ENCODE data around the gene BIN2.

The BIN2 gene

DNA sequence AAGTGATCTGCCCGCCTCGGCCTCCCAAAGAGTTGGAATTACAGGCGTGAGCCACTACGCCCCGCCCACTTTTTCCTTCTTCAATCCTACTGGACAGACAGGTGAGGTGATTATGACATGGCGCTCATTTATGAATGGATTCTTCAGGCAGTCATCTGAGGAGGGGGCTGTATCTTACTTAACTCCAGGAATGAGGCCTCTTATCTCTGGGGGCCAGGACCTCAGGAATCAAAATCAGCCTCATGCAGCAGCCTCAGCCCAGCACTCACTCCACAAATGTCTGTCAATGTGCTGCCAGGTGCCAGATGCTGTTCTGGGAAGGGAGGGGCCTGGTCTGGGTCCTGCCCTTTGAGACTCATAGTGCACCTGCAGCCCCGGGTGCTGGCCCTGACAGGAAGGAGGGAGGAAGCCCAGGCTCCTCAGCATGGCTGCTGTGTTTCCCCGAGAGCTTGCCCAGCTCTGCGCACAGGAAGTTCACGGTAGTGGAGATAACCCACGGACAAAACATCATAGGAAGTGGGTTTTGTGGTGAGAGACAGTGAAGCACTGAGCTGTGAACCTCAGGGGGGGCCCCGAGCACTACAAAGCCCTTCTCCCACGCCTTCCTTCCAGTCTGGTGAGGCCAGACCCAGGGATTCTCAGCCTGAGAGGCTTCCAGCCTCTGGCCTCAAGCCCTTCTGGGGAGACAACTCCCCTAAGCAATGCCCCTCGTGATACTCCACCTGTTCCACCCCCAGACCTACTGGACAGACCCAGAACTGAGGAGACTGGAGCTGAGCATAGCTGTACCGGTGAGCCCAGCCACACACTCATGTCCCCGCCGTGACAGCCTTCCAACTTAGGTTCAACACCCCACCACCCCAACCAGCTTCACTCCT lies 44.9 kb upstream of the BIN2 start:
- Histone ChIP-seq H3K27ac (ENCODE audit: low read length) (peak overlapping the region; percentile 78), H2AFZ (ENCODE audit: low read length) (peak overlapping the region; percentile 37; the same call in 1 of the 2 replicates), H3K4me2 (ENCODE audit: low read depth, low read length) (peak overlapping the region; percentile 68)

DNA sequence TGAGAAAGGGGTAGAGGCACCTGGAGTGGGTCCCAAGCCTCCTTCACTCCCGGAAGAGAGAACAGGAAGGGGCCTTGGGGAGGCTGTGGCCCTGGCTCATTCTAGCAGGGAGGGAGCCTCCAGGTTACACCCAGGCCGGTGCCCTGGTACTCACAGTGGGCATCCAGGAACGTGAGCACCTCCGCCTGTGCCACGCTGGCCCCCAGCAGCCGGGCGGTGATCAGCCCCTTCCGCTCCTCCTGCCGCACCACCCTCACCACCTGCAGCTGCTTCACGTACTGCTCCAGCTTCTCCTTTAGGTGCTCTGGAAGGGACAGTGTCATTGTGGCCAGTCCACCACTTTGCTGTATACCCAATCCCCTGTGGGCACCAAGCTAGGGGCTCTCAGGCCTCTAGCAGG lies 41.3 kb upstream of the BIN2 start:
- H3K9me2 ChIP-seq (replicated peaks; ENCODE audit: insufficient read depth, low read length) = no peaks in the 10 kb centered on the region
- no peaks in the 10 kb centered on the region for H3K36me3 ChIP-seq (replicated peaks; ENCODE audit: insufficient read depth, low read length)
- H3K79me2 ChIP-seq (ENCODE audit: low read length) = no peaks in the 10 kb centered on the region
- H3K4me3 ChIP-seq (ENCODE audit: low read length) = no peak overlapping the region
- H2AFZ ChIP-seq (ENCODE audit: low read length) = no peak overlapping the region
- H3K4me2 ChIP-seq (ENCODE audit: low read depth, low read length) = no peak overlapping the region
- H3K27me3 ChIP-seq (replicated peaks; ENCODE audit: insufficient read depth, low read length) = no peaks in the 10 kb centered on the region
- DNase-seq = no peak
- H4K20me1 ChIP-seq (ENCODE audit: insufficient read depth, low read length) = no peaks in the 10 kb centered on the region
- H3K27ac ChIP-seq (ENCODE audit: low read length) = no peak overlapping the region
- TF ChIP-seq EZH2 (optimal IDR thresholded peaks at IDR 0.05; ENCODE audit: low read depth, low read length) (no peak), EZH2phosphoT487 (IDR thresholded peaks at IDR 0.05; ENCODE audit: low read length) (no peak)
- TF ChIP-seq, protein P1, sequence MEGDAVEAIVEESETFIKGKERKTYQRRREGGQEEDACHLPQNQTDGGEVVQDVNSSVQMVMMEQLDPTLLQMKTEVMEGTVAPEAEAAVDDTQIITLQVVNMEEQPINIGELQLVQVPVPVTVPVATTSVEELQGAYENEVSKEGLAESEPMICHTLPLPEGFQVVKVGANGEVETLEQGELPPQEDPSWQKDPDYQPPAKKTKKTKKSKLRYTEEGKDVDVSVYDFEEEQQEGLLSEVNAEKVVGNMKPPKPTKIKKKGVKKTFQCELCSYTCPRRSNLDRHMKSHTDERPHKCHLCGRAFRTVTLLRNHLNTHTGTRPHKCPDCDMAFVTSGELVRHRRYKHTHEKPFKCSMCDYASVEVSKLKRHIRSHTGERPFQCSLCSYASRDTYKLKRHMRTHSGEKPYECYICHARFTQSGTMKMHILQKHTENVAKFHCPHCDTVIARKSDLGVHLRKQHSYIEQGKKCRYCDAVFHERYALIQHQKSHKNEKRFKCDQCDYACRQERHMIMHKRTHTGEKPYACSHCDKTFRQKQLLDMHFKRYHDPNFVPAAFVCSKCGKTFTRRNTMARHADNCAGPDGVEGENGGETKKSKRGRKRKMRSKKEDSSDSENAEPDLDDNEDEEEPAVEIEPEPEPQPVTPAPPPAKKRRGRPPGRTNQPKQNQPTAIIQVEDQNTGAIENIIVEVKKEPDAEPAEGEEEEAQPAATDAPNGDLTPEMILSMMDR (IDR thresholded peaks at IDR 0.05; ENCODE audit: low read length) = no peak
- H3K9ac ChIP-seq (ENCODE audit: low read length) = no peak overlapping the region
- peaks cover 16% of the 10 kb centered on the region for H3K4me1 ChIP-seq (ENCODE audit: low read length)
- H3K9me3 ChIP-seq (replicated peaks; ENCODE audit: insufficient read depth, low read length) = no peaks in the 10 kb centered on the region
- H3F3A ChIP-seq (ENCODE audit: insufficient read depth, low read length) = peaks cover 12% of the 10 kb centered on the region

More for the DNA sequence above, 44.9 kb upstream of the BIN2 start:
- Histone ChIP-seq H3K9me3 (replicated peaks; ENCODE audit: insufficient read depth, low read length) (no peaks in the 10 kb centered on the region), H4K20me1 (ENCODE audit: insufficient read depth, low read length) (no peaks in the 10 kb centered on the region), H3K27me3 (replicated peaks; ENCODE audit: insufficient read depth, low read length) (no peaks in the 10 kb centered on the region), H3F3A (ENCODE audit: insufficient read depth, low read length) (peaks cover 12% of the 10 kb centered on the region), H3K9ac (ENCODE audit: low read length) (peak overlapping the region; percentile 23; the same call in 1 of the 2 replicates), H3K4me1 (ENCODE audit: low read length) (peaks cover 16% of the 10 kb centered on the region), H3K4me3 (ENCODE audit: low read length) (no peak overlapping the region), H3K79me2 (ENCODE audit: low read length) (no peaks in the 10 kb centered on the region), H3K9me2 (replicated peaks; ENCODE audit: insufficient read depth, low read length) (no peaks in the 10 kb centered on the region), H3K36me3 (replicated peaks; ENCODE audit: insufficient read depth, low read length) (no peaks in the 10 kb centered on the region)
- TF ChIP-seq EZH2phosphoT487 (IDR thresholded peaks at IDR 0.05; ENCODE audit: low read length) = no peak
- no peak for TF ChIP-seq EZH2 (optimal IDR thresholded peaks at IDR 0.05; ENCODE audit: low read depth, low read length)
- TF ChIP-seq, protein P1 (IDR thresholded peaks at IDR 0.05; ENCODE audit: low read length) = no peak
- peak; percentile 98 for DNase-seq

DNA sequence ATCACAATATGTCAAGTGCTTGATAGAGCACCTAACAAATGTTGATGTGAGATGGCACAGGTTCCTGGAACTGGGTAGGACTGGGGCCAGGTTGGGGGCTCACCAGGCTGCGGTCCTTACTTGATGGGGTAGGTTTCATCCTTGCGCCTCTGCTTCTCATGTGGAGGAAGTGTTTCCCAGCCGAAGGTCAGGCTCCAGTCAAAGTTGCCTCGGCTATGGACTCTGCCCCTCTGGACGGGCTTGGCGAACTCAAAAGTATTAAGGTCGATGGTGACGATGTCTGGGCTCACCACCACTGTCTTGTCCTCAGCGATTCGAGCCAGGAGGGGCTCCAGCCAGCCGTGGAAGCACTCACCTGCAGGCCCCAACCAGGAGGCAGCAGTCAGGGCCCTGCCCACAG lies 40.0 kb upstream of the BIN2 start:
- Histone ChIP-seq H3F3A (ENCODE audit: insufficient read depth, low read length) (peaks cover 4% of the 10 kb centered on the region), H3K9me2 (replicated peaks; ENCODE audit: insufficient read depth, low read length) (no peaks in the 10 kb centered on the region), H3K4me1 (ENCODE audit: low read length) (peaks cover 8% of the 10 kb centered on the region), H2AFZ (ENCODE audit: low read length) (no peak overlapping the region), H3K4me2 (ENCODE audit: low read depth, low read length) (no peak overlapping the region), H3K27me3 (replicated peaks; ENCODE audit: insufficient read depth, low read length) (no peaks in the 10 kb centered on the region), H3K36me3 (replicated peaks; ENCODE audit: insufficient read depth, low read length) (no peaks in the 10 kb centered on the region), H4K20me1 (ENCODE audit: insufficient read depth, low read length) (no peaks in the 10 kb centered on the region), H3K4me3 (ENCODE audit: low read length) (no peak overlapping the region), H3K27ac (ENCODE audit: low read length) (no peak overlapping the region), H3K79me2 (ENCODE audit: low read length) (no peaks in the 10 kb centered on the region), H3K9me3 (replicated peaks; ENCODE audit: insufficient read depth, low read length) (no peaks in the 10 kb centered on the region), H3K9ac (ENCODE audit: low read length) (no peak overlapping the region)
- TF ChIP-seq EZH2 (optimal IDR thresholded peaks at IDR 0.05; ENCODE audit: low read depth, low read length) (no peak), EZH2phosphoT487 (IDR thresholded peaks at IDR 0.05; ENCODE audit: low read length) (no peak)
- TF ChIP-seq, protein P1 (IDR thresholded peaks at IDR 0.05; ENCODE audit: low read length) = no peak
- DNase-seq = no peak

Data from MM.1S (cell line).